Esophagus muscularis mucosa (tissue), 3 donors: ENCODE measurements around the gene CHORDC1.

ENCODE experiments used
- CTCF ChIP-seq, 3 experiments: fragments of 200-600 bp in 2 of 3; fragments of 450-650 bp in 1 of 3; sonication (generic) in 2 of 3; IDR thresholded peaks; one replicate each; pipeline ENCODE4 v1.5.1; 2017 to 2019; ENCODE audit warnings: antibody characterized with exemption in 3 of 3, mild to moderate bottlenecking in 2 of 3, moderate library complexity in 1 of 3
- POLR2AphosphoS5 ChIP-seq, 2 donors: sonication (generic); formaldehyde crosslinking; IDR thresholded peaks; one replicate each; pipeline ENCODE4 v1.6.1; 2017; ENCODE audit warnings: antibody characterized with exemption in 2 of 2

GRCh38 chr11:90178751-90179150, 44.1 kb downstream of the CHORDC1 start:
- TF ChIP-seq CTCF (IDR thresholded peaks at IDR 0.05): no peak
- TF ChIP-seq POLR2AphosphoS5 (IDR thresholded peaks at IDR 0.05): no peak
